A549 (cell line): Measurements from ENCODE around the gene TGFBR3.

Source experiments
- BHLHE40 ChIP-seq: IDR thresholded peaks from 2 replicates; pipeline ENCODE4 v1.6.1; 2012; ENCODE audit warnings: low read depth, low read length, inconsistent platforms
- RFX5 ChIP-seq: fragments of 450-650 bp; IDR thresholded peaks from 2 replicates; pipeline ENCODE4 v1.7.1; 2014; ENCODE audit warnings: antibody characterized with exemption, mild to moderate bottlenecking, moderate library complexity

GRCh38 chr1:91897016-91897415 is 11.1 kb upstream of the TGFBR3 start:
- TF ChIP-seq BHLHE40 (no peak), RFX5 (no peak)
